Liver (tissue), 9 donors: Measurements from ENCODE around the gene WWP2. TPM values are rescaled to one million over a fixed set of nuclear protein-coding genes. Genes with fewer than 3 reads are reported as not detected.

Experiments used
- DNase-seq: peaks from one replicate; pipeline ENCODE4 v3.0.0-alpha.2; 2017; ENCODE audit warnings: low spot score
- H3K27ac ChIP-seq, 2 donors: one replicate each; pipeline ENCODE4 v1.7.0; 2013; ENCODE audit warnings: inconsistent platforms in 2 of 2, low read length in 2 of 2, control low read depth in 1 of 2, low read depth in 1 of 2, mild to moderate bottlenecking in 1 of 2
- H3K27me3 ChIP-seq, 4 donors: one replicate each; pipeline versions ENCODE4 v1.6.1 to v1.7.0; 2013; ENCODE audit warnings: low read length in 3 of 4, inconsistent platforms in 1 of 4, mild to moderate bottlenecking in 1 of 4, moderate library complexity in 1 of 4; ENCODE audit not compliant: control insufficient read depth in 4 of 4, insufficient read depth in 4 of 4
- H3K36me3 ChIP-seq, 4 donors: one replicate each; pipeline versions ENCODE4 v1.6.1 to v1.7.0; 2013; ENCODE audit warnings: low read length in 3 of 4, mild to moderate bottlenecking in 3 of 4, low read depth in 1 of 4, moderate library complexity in 1 of 4; ENCODE audit not compliant: control insufficient read depth in 4 of 4, insufficient read depth in 3 of 4
- H3K4me1 ChIP-seq, 4 donors: one replicate each; pipeline versions ENCODE4 v1.6.1 to v1.7.0; 2013; ENCODE audit warnings: low read length in 3 of 4, mild to moderate bottlenecking in 3 of 4, moderate library complexity in 1 of 4; ENCODE audit not compliant: control insufficient read depth in 4 of 4, insufficient read depth in 4 of 4
- H3K4me3 ChIP-seq, 3 donors: one replicate each; pipeline versions ENCODE4 v1.6.1 to v1.7.0; 2013; ENCODE audit warnings: low read length in 3 of 3, control low read depth in 1 of 3, low read depth in 1 of 3, mild to moderate bottlenecking in 1 of 3
- H3K9ac ChIP-seq, 2 donors: one replicate each; pipeline ENCODE4 v1.7.0; 2013; ENCODE audit warnings: low read length in 2 of 2, mild to moderate bottlenecking in 2 of 2, moderate library complexity in 2 of 2, control low read depth in 1 of 2, low read depth in 1 of 2
- H3K9me3 ChIP-seq, 4 donors: one replicate each; pipeline versions ENCODE4 v1.6.1 to v1.7.0; 2013; ENCODE audit warnings: low read length in 3 of 4; ENCODE audit not compliant: control insufficient read depth in 4 of 4
- FOXA1 ChIP-seq: IDR thresholded peaks from 2 replicates; pipeline ENCODE4 v1.6.1; 2016; ENCODE audit warnings: antibody characterized with exemption
- FOXA2 ChIP-seq: IDR thresholded peaks from 2 replicates; pipeline ENCODE4 v1.6.1; 2016; ENCODE audit warnings: antibody characterized with exemption
- JUND ChIP-seq, 2 donors: IDR thresholded peaks; 2 replicates each; pipeline ENCODE4 v1.6.1; 2016; ENCODE audit warnings: antibody characterized with exemption in 2 of 2
- RAD21 ChIP-seq, 2 donors: IDR thresholded peaks; 2 replicates each; pipeline ENCODE4 v1.6.1; 2016; ENCODE audit warnings: antibody characterized with exemption in 2 of 2, mild to moderate bottlenecking in 2 of 2
- SP1 ChIP-seq: IDR thresholded peaks from 2 replicates; pipeline ENCODE4 v1.6.1; 2018; ENCODE audit warnings: antibody characterized with exemption, mild to moderate bottlenecking
- TAF1 ChIP-seq: conservative IDR thresholded peaks from 2 replicates; pipeline ENCODE4 v1.6.1; 2016; ENCODE audit warnings: antibody characterized with exemption, mild to moderate bottlenecking
- WGBS: extraction: QIAGEN DNeasy Blood & Tissue Kit; methylation state at CpG from one replicate; pipeline ENCODE4 v1.1.7; 2013; 5-methylcytosine and 5-hydroxymethylcytosine counted together
- polyA plus RNA-seq, 2 donors: library from polyadenylated mRNA; stranded (reverse) in 1 of 2; unstranded in 1 of 2; fragments of 200-250 nt in 1 of 2; fragments of >200 nt in 1 of 2; fragmentation: Nextera tagmentation in 1 of 2; extraction: Ambion mirVana in 1 of 2; gene quantifications; one replicate each; pipeline versions ENCODE4 v1.2.1 to v1.2.3, GENCODE V29; 2013 to 2015
- total RNA-seq, 2 donors: library from RNA; depleted of rRNA; stranded (reverse); fragments of >200 nt; gene quantifications; one replicate each; pipeline ENCODE4 v1.2.3, GENCODE V29; 2014
- TF ChIP-seq, protein P1 (sequence below): IDR thresholded peaks from 2 replicates; pipeline ENCODE4 v1.6.1; 2016; ENCODE audit warnings: antibody characterized with exemption
- TF ChIP-seq, protein P2 (sequence below): IDR thresholded peaks from 2 replicates; pipeline ENCODE4 v1.6.1; 2016; ENCODE audit warnings: antibody characterized with exemption, mild to moderate bottlenecking
- TF ChIP-seq, protein P3 (sequence below): IDR thresholded peaks from 2 replicates; pipeline ENCODE4 v1.6.1; 2016; ENCODE audit warnings: antibody characterized with exemption
- TF ChIP-seq, protein P4 (sequence below): IDR thresholded peaks from 2 replicates; pipeline ENCODE4 v1.6.1; 2016; ENCODE audit warnings: antibody characterized with exemption
- TF ChIP-seq, protein P5 (sequence below): fragments of 150-350 bp; IDR thresholded peaks from 2 replicates; pipeline ENCODE4 v1.5.1; 2017; ENCODE audit warnings: improper control_type of control experiment, low read depth, low read length; ENCODE audit not compliant: missing input control
- donor health status: healthy.
- donor health status: healthy.
- donor health status: healthy.
- donor health status: healthy.
- donor health status: healthy.

The WWP2 gene
- total and polyA plus RNA-seq, 4 donors: 8.6 to 22.7 (median 13.6) TPM

DNA sequence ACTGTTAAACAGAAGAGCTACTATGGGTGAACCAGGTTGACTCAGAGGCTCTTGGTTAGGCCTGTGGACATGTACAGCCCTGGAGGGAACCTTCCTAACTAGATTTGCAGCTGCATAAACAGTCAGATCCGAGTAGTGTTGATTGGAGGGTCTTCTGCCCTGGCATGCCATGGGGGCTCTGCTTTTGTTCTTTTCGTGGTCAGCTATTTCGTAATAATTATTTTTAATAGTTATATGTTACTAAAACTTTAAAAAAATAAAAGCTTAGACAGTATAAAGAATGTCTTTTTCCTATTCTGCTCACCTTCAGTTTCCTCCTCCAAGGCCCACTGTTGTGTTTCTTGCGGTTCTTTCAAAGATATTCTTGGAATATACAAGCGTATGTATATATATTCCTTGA is 121.6 kb downstream of the WWP2 start:
- WGBS: 97% methylated on average over 5 of the region's 5 CpGs
- Histone ChIP-seq H3K9ac (no peak overlapping the region), H3K27ac (no peak overlapping the region), H3K4me1 (no peaks in the 10 kb centered on the region), H3K9me3 (no peaks in the 10 kb centered on the region), H3K27me3 (no peaks in the 10 kb centered on the region), H3K36me3 (peaks cover 2 to 17% (median 6%) of the 10 kb centered on the region in 4 donors), H3K4me3 (no peak overlapping the region)
- DNase-seq: no peak
- TF ChIP-seq FOXA2: no peak
- TF ChIP-seq, protein P1, sequence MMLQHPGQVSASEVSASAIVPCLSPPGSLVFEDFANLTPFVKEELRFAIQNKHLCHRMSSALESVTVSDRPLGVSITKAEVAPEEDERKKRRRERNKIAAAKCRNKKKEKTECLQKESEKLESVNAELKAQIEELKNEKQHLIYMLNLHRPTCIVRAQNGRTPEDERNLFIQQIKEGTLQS: no peak
- no peak for TF ChIP-seq FOXA1
- TF ChIP-seq JUND (IDR thresholded peaks at IDR 0.05): no peak
- no peak for TF ChIP-seq RAD21 (IDR thresholded peaks at IDR 0.05)
- TF ChIP-seq, protein P2, sequence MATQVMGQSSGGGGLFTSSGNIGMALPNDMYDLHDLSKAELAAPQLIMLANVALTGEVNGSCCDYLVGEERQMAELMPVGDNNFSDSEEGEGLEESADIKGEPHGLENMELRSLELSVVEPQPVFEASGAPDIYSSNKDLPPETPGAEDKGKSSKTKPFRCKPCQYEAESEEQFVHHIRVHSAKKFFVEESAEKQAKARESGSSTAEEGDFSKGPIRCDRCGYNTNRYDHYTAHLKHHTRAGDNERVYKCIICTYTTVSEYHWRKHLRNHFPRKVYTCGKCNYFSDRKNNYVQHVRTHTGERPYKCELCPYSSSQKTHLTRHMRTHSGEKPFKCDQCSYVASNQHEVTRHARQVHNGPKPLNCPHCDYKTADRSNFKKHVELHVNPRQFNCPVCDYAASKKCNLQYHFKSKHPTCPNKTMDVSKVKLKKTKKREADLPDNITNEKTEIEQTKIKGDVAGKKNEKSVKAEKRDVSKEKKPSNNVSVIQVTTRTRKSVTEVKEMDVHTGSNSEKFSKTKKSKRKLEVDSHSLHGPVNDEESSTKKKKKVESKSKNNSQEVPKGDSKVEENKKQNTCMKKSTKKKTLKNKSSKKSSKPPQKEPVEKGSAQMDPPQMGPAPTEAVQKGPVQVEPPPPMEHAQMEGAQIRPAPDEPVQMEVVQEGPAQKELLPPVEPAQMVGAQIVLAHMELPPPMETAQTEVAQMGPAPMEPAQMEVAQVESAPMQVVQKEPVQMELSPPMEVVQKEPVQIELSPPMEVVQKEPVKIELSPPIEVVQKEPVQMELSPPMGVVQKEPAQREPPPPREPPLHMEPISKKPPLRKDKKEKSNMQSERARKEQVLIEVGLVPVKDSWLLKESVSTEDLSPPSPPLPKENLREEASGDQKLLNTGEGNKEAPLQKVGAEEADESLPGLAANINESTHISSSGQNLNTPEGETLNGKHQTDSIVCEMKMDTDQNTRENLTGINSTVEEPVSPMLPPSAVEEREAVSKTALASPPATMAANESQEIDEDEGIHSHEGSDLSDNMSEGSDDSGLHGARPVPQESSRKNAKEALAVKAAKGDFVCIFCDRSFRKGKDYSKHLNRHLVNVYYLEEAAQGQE: no peak
- TF ChIP-seq SP1: no peak
- TF ChIP-seq, protein P3, sequence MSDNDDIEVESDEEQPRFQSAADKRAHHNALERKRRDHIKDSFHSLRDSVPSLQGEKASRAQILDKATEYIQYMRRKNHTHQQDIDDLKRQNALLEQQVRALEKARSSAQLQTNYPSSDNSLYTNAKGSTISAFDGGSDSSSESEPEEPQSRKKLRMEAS: no peak

DNA sequence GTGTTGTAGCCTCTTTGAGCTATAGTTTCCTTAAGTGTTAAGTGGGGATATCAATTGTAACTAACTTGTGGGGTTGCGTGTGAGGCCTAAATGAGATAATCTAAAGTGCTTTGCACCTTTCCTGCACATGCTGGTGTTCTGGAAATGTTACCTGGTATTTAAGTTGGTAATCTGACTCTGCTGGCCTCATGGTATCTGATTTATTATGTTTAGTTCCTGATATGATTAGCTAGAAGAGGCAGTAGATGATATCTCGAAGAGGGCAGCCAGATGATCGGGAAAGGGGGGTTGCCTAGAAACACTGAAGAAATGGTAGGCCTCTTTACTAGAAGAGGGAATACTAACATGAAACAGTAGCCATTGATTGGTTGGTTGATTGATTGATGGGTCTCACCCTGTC is 123.6 kb downstream of the WWP2 start:
- 98% methylated on average over 3 of the region's 3 CpGs for WGBS

More for the DNA sequence above, 123.6 kb downstream of the WWP2 start:
- TF ChIP-seq, protein P3: no peak
- TF ChIP-seq, protein P4, sequence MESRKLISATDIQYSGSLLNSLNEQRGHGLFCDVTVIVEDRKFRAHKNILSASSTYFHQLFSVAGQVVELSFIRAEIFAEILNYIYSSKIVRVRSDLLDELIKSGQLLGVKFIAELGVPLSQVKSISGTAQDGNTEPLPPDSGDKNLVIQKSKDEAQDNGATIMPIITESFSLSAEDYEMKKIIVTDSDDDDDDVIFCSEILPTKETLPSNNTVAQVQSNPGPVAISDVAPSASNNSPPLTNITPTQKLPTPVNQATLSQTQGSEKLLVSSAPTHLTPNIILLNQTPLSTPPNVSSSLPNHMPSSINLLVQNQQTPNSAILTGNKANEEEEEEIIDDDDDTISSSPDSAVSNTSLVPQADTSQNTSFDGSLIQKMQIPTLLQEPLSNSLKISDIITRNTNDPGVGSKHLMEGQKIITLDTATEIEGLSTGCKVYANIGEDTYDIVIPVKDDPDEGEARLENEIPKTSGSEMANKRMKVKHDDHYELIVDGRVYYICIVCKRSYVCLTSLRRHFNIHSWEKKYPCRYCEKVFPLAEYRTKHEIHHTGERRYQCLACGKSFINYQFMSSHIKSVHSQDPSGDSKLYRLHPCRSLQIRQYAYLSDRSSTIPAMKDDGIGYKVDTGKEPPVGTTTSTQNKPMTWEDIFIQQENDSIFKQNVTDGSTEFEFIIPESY: no peak
- TF ChIP-seq, protein P1: no peak
- TF ChIP-seq FOXA1 (no peak), JUND (IDR thresholded peaks at IDR 0.05) (no peak), TAF1 (no peak), SP1 (no peak), RAD21 (IDR thresholded peaks at IDR 0.05) (no peak)
- TF ChIP-seq, protein P5, sequence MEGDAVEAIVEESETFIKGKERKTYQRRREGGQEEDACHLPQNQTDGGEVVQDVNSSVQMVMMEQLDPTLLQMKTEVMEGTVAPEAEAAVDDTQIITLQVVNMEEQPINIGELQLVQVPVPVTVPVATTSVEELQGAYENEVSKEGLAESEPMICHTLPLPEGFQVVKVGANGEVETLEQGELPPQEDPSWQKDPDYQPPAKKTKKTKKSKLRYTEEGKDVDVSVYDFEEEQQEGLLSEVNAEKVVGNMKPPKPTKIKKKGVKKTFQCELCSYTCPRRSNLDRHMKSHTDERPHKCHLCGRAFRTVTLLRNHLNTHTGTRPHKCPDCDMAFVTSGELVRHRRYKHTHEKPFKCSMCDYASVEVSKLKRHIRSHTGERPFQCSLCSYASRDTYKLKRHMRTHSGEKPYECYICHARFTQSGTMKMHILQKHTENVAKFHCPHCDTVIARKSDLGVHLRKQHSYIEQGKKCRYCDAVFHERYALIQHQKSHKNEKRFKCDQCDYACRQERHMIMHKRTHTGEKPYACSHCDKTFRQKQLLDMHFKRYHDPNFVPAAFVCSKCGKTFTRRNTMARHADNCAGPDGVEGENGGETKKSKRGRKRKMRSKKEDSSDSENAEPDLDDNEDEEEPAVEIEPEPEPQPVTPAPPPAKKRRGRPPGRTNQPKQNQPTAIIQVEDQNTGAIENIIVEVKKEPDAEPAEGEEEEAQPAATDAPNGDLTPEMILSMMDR: no peak
- no peak overlapping the region for H3K27ac ChIP-seq
- H3K9ac ChIP-seq: no peak overlapping the region
- H3K9me3 ChIP-seq: no peaks in the 10 kb centered on the region
- peaks cover 4 to 19% (median 10%) of the 10 kb centered on the region in 4 donors for H3K36me3 ChIP-seq
- no peak for DNase-seq
- H3K27me3 ChIP-seq: no peaks in the 10 kb centered on the region
- no peak overlapping the region for H3K4me3 ChIP-seq
- H3K4me1 ChIP-seq: peaks cover 0 to 2% (median 0%) of the 10 kb centered on the region in 4 donors
